ENCODE results near the gene ALK. TPM values are rescaled to one million over a fixed set of nuclear protein-coding genes. Genes with fewer than 3 reads are reported as not detected.

Gene ALK
- total RNA-seq, 4 donors from 2014 or later, result 0.32 to 0.42 TPM; not detected in 2

DNA sequence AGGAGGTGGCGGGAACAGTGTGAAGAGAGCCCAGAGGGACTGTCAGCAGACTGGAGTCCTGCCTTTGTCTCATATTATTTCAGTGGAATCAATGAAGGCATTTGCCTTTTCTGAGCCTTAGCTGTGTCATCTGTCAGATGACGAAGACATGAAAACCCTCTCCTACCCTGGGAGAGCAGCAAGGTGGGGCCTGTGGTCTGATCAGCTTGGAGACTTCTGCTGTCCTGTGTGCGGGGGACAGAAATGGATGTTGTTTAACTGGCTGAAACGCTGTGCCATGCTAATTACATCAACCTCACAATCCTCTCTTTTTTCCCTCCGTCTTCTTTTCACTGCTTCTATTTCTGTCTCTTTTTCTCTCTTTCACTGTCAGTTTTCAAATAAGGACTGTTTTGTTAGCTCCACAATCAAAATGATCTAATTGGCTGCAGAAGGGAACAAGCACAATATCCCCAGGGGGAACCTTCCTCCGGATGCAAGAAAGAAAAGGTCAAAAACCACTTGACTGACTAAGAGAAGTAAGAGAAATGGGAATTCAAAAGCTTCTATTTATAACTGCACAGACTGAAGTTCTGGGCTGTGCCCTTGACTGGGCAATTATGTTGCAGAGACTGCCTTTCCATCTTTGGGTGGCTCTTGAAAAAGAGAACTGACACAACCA, 466.1 kb downstream of the ALK start:
- H3K4me1 ChIP-seq, result no peaks in the 10 kb centered on the region
- no peaks in the 10 kb centered on the region for H3K36me3 ChIP-seq
- no peak overlapping the region for H3K4me3 ChIP-seq
- H3K9me3 ChIP-seq, result no peaks in the 10 kb centered on the region
- WGBS, result 55% methylated on average over 6 of the region's 6 CpGs
- TF ChIP-seq POLR2AphosphoS5 (IDR thresholded peaks at IDR 0.05) (no peak), EP300 (IDR thresholded peaks at IDR 0.05) (no peak), POLR2A (IDR thresholded peaks at IDR 0.05) (no peak)
- DNase-seq (ENCODE audit: low spot score in 2 of 2), result no peak
- no peak overlapping the region for H3K27ac ChIP-seq
- peaks cover 4% of the 10 kb centered on the region for H3K27me3 ChIP-seq

DNA sequence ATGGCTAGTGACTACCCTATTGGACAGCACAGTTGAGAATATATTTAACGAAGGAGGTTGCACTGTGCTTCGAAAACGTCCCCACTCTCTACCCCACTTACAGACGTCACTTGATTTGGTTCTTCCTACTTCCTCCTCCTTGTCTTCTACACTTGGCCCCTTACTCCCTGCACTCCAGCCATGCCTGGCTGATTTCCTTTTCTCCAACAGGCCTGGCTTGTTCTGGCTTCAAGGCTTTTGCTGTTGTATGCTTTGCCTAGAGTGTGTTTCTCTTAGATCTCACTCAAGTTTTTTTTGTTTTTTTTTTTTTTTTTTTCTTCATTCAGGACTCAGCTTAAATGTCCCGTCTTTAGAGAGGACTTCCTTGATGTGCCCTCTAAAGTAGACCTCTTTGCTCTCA, 469.4 kb downstream of the ALK start:
- DNase-seq (ENCODE audit: low spot score in 2 of 2), result no peak
- WGBS, result 92% methylated on average over 5 of the region's 5 CpGs

DNA sequence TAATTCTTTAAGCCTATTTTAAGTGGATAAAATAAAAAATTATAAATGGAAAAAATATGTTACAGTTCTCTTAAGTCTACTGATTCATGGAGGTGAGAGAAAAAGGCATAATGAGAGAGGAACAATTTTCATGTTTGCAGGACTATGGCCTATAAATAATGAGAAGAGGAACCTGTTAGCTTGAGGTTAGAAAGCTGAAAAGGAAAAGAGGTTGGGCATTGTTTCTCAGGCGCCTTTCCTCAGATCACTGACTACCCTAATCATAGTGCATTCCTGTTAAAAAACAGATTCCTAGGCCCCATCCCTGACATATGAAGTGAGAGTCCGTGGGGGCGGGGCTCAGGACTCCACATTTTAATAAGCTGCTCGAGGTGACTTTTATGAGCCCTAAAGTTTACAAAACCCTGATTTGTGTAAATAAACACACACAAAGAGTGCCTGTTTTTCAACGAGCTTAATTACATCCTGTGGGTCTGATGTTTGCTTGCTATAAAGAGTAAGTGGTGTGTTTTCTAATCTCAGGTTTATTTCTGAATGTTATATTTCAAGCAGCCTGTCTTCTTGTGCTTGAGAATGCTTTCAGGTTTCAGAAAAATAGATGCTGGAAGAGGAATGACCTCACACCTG, 470.7 kb downstream of the ALK start:
- H3K4me1 ChIP-seq, result no peaks in the 10 kb centered on the region
- H3K27ac ChIP-seq, result no peak overlapping the region
- no peaks in the 10 kb centered on the region for H3K9me3 ChIP-seq
- no peaks in the 10 kb centered on the region for H3K27me3 ChIP-seq
- no peak for DNase-seq (ENCODE audit: low spot score in 2 of 2)
- 48% methylated on average over 5 of the region's 5 CpGs for WGBS
- no peak for TF ChIP-seq POLR2AphosphoS5 (IDR thresholded peaks at IDR 0.05)
- TF ChIP-seq, protein P1, sequence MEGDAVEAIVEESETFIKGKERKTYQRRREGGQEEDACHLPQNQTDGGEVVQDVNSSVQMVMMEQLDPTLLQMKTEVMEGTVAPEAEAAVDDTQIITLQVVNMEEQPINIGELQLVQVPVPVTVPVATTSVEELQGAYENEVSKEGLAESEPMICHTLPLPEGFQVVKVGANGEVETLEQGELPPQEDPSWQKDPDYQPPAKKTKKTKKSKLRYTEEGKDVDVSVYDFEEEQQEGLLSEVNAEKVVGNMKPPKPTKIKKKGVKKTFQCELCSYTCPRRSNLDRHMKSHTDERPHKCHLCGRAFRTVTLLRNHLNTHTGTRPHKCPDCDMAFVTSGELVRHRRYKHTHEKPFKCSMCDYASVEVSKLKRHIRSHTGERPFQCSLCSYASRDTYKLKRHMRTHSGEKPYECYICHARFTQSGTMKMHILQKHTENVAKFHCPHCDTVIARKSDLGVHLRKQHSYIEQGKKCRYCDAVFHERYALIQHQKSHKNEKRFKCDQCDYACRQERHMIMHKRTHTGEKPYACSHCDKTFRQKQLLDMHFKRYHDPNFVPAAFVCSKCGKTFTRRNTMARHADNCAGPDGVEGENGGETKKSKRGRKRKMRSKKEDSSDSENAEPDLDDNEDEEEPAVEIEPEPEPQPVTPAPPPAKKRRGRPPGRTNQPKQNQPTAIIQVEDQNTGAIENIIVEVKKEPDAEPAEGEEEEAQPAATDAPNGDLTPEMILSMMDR (IDR thresholded peaks at IDR 0.05), result no peak
- no peak for TF ChIP-seq POLR2A (IDR thresholded peaks at IDR 0.05)
- no peak for TF ChIP-seq EP300 (IDR thresholded peaks at IDR 0.05)
- no peaks in the 10 kb centered on the region for H3K36me3 ChIP-seq
- no peak overlapping the region for H3K4me3 ChIP-seq

More for the DNA sequence above, 469.4 kb downstream of the ALK start:
- Histone ChIP-seq H3K27me3 (no peaks in the 10 kb centered on the region), H3K36me3 (no peaks in the 10 kb centered on the region), H3K4me1 (no peaks in the 10 kb centered on the region), H3K27ac (no peak overlapping the region), H3K9me3 (no peaks in the 10 kb centered on the region), H3K4me3 (no peak overlapping the region)
- TF ChIP-seq, protein P1 (IDR thresholded peaks at IDR 0.05), result no peak
- TF ChIP-seq EP300 (IDR thresholded peaks at IDR 0.05) (no peak), POLR2AphosphoS5 (IDR thresholded peaks at IDR 0.05) (no peak), POLR2A (IDR thresholded peaks at IDR 0.05) (no peak)

DNA sequence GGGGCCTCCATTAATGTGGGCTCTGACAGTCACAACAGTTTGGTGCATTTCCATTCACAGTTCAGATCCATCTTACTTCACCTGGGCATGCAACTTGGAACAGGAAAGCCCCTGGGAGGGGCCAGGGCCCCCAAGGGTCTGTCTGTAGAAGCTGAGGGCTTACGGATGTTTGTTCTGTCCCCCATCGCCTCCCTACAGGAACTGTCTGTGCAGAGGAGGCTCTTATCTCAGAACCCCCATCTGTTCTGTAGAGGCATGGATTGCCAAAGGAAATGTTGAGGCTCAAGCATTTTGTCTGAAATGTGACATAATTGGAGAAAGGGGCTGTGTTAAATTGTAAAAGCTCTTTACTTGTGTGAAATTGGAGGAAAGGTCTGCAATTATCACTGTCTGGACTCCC, 471.9 kb downstream of the ALK start:
- no peak for TF ChIP-seq POLR2A (IDR thresholded peaks at IDR 0.05)
- no peak for TF ChIP-seq EP300 (IDR thresholded peaks at IDR 0.05)
- TF ChIP-seq, protein P1 (IDR thresholded peaks at IDR 0.05), result no peak
- TF ChIP-seq POLR2AphosphoS5 (IDR thresholded peaks at IDR 0.05), result no peak
- no peak for DNase-seq (ENCODE audit: low spot score in 2 of 2)
- H3K27ac ChIP-seq, result no peak overlapping the region
- H3K4me3 ChIP-seq, result no peak overlapping the region
- H3K27me3 ChIP-seq, result no peaks in the 10 kb centered on the region
- H3K36me3 ChIP-seq, result no peaks in the 10 kb centered on the region
- no peaks in the 10 kb centered on the region for H3K9me3 ChIP-seq
- no peaks in the 10 kb centered on the region for H3K4me1 ChIP-seq
- WGBS, result 38% methylated on average over 2 of the region's 2 CpGs

DNA sequence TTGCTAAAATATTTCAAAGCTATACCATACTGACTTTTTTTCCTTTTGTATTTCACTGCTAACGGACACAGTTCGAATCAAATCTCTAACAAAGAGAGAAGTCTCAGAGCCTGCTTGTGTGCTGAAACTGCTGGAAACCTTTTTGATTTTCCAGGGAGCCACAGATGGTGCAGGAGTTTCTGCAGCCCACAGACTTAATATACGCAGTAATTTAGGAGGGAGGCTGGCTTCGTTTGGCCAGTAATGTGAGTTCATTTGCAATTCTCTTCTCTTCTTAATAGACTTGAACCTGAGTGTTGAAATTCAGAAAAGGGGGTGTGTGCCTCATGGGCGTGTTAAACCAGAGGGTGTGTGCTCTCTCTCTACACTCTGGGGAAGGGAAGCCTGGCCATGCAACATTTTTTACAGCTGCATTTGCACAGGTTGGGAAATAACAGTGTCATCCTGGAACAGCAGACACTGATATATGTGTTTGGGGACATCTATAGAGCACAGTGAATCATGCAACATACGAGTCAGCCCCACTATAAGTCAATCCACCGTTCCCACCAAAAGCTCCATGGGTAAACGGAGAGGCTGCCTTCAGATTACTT, 473.2 kb downstream of the ALK start:
- H3K27ac ChIP-seq, result no peak overlapping the region
- no peak for DNase-seq (ENCODE audit: low spot score in 2 of 2)
- H3K9me3 ChIP-seq, result no peaks in the 10 kb centered on the region
- no peak overlapping the region for H3K4me3 ChIP-seq
- H3K4me1 ChIP-seq, result no peaks in the 10 kb centered on the region
- H3K36me3 ChIP-seq, result no peaks in the 10 kb centered on the region
- no peaks in the 10 kb centered on the region for H3K27me3 ChIP-seq
- 52% methylated on average over 8 of the region's 8 CpGs for WGBS
- TF ChIP-seq EP300 (IDR thresholded peaks at IDR 0.05) (no peak), POLR2AphosphoS5 (IDR thresholded peaks at IDR 0.05) (no peak), POLR2A (IDR thresholded peaks at IDR 0.05) (no peak)
- TF ChIP-seq, protein P1 (IDR thresholded peaks at IDR 0.05), result no peak
